Fibroblast of skin of abdomen (primary cell): Measurements from ENCODE around the gene B4GALT7.

Source experiments
- DNase-seq: peaks from one replicate; pipeline ENCODE4 v3.0.0-alpha.2; 2013

The B4GALT7 gene

GRCh38 chr5:177593511-177593910, 6.4 kb upstream of the B4GALT7 start:
- no peak for DNase-seq

- DNase-seq = no peak
Measured at GRCh38 chr5:177594071-177594470, 5.9 kb upstream of the B4GALT7 start.

- DNase-seq = no peak
Measured at GRCh38 chr5:177595026-177595585, 4.8 kb upstream of the B4GALT7 start.

GRCh38 chr5:177595991-177596774, 3.7 kb upstream of the B4GALT7 start:
- no peak for DNase-seq

- no peak for DNase-seq
Measured at GRCh38 chr5:177596775-177597238, 3.1 kb upstream of the B4GALT7 start.

GRCh38 chr5:177598477-177598876, 1.5 kb upstream of the B4GALT7 start:
- DNase-seq = no peak

GRCh38 chr5:177600508-177601018, 631 bp downstream of the B4GALT7 start:
- DNase-seq = peak; percentile 11

- DNase-seq = no peak
Measured at GRCh38 chr5:177601126-177601525, 1.2 kb downstream of the B4GALT7 start.

GRCh38 chr5:177601577-177602457, 1.9 kb downstream of the B4GALT7 start:
- no peak for DNase-seq

GRCh38 chr5:177602458-177602830, 2.5 kb downstream of the B4GALT7 start:
- DNase-seq = no peak

- no peak for DNase-seq
Measured at GRCh38 chr5:177603631-177604030, 3.7 kb downstream of the B4GALT7 start.

GRCh38 chr5:177604116-177604521, 4.2 kb downstream of the B4GALT7 start:
- no peak for DNase-seq

GRCh38 chr5:177604656-177605055, 4.7 kb downstream of the B4GALT7 start:
- DNase-seq = no peak

GRCh38 chr5:177605078-177605477, 5.1 kb downstream of the B4GALT7 start:
- DNase-seq = no peak

GRCh38 chr5:177605667-177606066, 5.7 kb downstream of the B4GALT7 start:
- no peak for DNase-seq

GRCh38 chr5:177606071-177607051, 6.4 kb downstream of the B4GALT7 start:
- no peak for DNase-seq

- no peak for DNase-seq
Measured at GRCh38 chr5:177607115-177607451, 7.2 kb downstream of the B4GALT7 start.

GRCh38 chr5:177607452-177608192, 7.7 kb downstream of the B4GALT7 start:
- DNase-seq = peak; percentile 76

- no peak for DNase-seq
Measured at GRCh38 chr5:177608243-177609075, 8.5 kb downstream of the B4GALT7 start.
